Stimulated activated CD4-positive, alpha-beta T cell treated with anti-CD3 and anti-CD28 coated beads, Interleukin-1b, Interleukin-23, amount 100 ng/mL, for 1 hour (primary cell): ENCODE measurements around the gene PNPLA5.
"Not testable (repeated sequence)": the region's sequence is repeated elsewhere in the genome, so short reads cannot be mapped to it uniquely, and the experiment has no call there.

ENCODE experiments used
- DNase-seq, 2 donors: peaks; one replicate each; pipeline ENCODE4 v3.0.0-alpha.2; 2020; ENCODE audit warnings: low read depth in 2 of 2

The PNPLA5 gene, protein sequence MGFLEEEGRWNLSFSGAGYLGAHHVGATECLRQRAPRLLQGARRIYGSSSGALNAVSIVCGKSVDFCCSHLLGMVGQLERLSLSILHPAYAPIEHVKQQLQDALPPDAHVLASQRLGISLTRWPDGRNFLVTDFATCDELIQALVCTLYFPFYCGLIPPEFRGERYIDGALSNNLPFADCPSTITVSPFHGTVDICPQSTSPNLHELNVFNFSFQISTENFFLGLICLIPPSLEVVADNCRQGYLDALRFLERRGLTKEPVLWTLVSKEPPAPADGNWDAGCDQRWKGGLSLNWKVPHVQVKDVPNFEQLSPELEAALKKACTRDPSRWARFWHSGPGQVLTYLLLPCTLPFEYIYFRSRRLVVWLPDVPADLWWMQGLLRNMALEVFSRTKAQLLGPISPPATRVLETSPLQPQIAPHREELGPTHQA

DNA sequence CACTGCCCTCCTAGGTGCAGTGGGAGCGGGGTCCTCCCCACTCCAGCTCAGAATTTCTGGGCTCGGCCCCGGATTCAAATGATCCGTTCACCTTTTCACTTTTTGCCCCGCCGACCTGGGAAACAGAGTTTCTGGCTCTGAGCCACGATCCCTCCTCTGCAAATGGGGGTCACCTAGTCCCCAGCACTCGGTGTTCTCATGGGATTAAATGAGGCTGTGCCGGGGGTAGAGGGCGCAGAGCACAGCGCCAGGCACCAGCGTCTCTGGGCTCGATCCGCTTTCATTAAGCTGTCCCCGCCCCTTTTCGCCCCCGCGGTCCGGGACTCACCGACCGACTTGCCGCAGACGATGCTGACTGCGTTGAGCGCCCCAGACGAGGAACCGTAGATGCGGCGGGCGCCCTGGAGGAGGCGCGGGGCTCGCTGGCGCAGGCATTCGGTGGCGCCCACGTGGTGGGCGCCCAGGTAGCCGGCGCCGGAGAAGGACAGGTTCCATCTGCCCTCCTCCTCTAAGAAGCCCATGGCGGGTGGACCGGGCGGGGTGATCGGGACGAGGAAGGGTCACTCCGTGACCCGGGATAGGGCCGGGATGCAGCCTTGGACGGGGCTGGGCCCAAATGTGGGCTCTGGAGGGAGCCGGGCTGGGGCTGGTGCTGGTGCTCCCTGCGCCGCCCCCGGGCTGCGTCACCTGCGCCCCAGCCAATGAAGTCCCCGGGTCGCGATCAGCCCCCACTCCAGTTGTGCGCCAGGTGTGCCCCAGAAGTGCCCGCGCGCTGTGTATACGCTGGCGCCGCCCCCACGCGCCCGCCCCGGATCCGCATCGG is at the start of gene PNPLA5:
PNPLA5 (minus strand) TSS at position 654 of the 823 bp plus-strand sequence; CDS start at position 521, 133 bp downstream.
- no peak for DNase-seq

DNA sequence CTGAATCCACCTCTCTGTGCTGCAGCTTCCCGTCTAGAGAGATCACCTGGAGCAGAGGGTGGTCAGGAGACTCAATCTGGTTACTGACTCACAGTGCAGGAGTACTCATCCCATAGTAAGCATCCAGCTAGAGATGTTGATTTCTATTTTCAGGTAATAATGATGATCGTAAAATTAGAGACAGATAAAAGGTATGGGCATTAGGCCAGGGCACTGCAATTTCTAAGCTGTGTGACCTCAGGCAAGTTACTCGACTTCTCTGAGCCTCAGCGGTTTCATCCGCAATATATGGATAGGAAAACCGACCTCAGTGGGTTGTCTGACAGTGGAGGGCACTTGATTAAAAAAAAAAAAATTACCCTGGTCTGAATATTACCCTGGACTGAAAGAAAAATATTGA is 49.6 kb upstream of the PNPLA5 start:
- no peak for DNase-seq

DNA sequence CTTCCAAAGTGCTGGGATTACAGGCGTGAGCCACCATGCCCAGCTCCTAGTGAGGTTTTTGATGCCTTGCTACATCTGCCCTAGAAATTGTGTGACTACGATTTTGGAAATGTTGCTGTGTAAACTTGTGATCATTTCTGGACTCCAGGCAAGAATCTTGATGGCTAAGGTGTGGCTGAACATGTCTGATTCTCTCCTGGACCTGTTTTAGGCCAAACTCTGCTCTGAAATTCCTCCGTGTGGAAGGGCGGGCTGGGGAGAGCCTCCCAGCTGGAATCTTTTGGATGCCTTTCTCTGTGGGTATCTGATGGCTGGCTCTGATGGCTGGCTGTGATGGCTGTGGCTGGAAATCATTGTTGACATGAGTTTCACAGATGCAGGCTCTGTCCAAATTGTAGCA is 40.0 kb upstream of the PNPLA5 start:
- no peak for DNase-seq

DNA sequence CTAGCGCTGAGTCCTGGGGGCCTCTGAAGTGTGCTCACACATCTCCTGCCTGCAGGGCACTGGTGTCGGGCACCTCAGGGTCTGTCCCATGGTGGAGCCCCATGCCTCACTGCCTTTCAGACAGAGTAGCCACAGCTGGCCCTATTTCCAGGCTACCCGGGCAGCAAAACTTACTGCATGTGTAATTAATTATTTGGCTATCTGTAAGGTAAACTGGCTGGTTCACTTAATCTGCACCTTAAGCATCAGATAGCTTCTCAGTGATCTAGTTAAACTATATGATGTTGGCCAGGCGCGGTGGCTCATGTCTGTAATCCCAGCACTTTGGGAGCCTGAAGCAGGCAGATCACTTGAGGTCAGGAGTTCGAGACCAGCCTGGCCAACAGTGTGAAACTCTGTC is 37.1 kb upstream of the PNPLA5 start:
- no peak for DNase-seq

DNA sequence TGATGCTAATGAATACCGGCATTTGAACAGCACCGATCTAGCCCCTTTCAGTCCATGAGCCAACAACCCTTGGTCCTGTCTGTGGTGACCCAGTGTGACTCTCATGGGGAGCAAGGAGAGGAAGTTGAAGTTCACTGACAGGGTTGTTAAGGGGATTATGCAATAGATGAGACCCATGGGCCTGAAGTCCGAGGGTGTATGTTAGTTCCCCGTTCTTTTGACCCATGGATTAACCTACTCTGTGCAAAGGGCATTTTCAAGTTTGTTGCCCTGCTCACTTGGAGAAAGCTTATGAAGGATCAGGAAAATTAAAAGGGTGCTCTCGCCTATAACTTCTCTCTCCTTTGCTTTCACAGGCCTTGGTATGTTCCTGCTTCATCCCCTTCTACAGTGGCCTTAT is 36.7 kb upstream of the PNPLA5 start:
- no peak for DNase-seq

DNA sequence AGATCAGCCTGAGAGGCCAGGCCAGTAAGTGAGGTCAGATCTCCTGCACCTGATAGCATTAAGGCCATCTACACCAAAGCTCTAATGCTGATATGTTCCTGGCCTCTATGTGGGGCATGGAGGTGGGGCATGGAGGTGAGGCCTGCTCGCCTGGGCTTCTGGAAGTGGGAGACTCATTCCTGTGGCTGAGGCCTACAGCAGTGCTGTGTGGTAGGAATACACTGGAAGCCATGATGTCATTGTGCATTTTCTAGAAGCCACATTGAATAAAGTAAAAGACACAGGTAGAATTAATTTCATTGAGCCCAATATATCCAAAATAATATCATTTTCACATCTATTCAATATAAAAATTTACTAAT is 34.5 kb upstream of the PNPLA5 start:
- DNase-seq = no peak

DNA sequence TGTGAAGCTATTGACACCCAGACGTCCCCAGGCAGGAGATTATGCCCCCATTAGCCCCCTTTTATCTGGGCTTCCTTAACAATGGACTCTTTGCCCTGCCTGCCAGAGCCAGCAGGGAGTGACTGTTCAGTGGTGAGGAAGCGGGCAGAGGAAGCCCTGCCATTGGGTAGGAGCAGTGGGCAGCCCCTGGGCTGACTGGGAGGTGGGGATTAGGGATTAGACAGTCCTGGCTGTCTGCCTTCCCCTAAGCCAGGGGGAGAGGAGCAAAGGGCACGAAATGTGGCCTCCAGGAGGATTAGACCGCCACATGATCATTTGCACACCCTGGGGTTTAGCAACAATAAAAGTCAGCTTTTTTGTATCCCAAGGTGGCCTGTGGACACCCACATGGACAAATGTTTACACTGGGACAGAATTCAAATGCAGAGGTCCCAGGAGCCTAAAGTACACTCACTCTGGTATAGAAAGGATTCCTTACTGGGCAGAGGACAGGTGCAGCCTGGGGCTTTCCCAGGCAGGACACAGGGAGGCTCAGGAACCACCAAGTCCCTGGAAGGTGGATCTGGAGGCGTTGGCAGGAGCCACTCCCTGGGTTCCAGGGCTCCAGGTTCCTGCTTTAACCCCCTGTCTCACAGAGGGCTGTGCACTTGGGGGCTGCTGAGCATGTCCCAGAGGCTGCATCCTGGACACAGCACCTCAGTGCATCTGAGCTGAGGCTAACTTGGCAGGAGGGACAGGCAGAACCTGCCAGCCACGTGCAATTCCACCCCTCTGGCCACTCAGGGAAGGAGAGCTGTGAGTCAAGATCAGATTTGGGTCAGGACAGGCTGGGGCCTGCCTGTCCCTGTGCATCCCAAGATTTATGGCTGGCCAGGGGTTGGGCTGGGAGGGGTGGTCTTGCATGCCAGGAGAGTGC is 33.9 kb upstream of the PNPLA5 start:
- DNase-seq = no peak

DNA sequence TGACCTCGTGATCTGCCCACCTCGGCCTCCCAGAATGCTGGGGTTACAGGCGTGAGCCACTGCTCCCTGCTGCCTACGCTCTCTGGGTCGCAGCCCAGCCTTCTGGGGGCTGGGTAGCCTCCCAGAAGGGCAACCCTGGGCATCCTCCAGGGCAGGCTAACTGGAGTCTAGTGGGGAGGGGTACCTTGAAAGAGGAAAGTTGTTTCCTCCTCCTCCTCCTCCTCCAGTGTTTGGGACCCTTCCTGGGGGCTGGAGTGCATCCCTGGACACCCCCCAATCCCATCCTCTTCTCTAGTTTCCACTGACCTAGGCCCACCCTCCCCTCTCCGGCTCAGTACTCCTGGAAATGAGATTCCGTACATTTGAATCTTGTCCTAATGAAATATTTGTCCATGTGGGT is 33.1 kb upstream of the PNPLA5 start:
- no peak for DNase-seq

DNA sequence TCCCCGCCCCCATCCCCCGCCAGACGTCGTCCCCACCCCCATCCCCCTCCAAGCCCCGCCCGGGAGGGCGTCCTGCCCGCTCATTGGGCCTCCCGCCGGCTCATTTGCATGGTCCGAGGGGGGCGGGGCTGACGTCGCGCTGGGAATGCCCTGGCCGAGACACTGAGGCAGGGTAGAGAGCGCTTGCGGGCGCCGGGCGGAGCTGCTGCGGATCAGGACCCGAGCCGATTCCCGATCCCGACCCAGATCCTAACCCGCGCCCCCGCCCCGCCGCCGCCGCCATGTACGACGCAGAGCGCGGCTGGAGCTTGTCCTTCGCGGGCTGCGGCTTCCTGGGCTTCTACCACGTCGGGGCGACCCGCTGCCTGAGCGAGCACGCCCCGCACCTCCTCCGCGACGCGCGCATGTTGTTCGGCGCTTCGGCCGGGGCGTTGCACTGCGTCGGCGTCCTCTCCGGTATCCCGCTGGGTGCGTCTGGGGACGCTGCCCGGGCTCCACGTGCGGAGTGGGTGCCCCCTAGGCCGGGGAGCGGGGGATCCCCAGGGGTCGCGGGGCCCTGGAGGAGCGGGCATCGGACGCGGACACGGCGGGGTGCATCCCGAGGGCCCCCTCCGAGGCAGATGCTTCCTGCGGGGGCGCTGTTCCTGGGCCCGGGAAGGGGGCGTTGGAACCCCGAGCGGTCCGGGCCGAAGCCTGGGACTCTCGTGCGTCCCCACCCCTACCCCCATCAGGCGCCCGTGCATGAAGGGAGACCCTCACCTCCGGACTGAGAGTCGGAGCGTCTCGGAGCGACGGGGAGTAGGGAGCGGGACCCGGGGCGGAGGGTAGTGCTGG is 32.0 kb upstream of the PNPLA5 start, which contains the start of gene PNPLA3:
PNPLA3 (plus strand) TSS at position 175 of the 834 bp plus-strand sequence; CDS start at position 282, 107 bp downstream.
- peak; percentile 28 to 72 for DNase-seq

DNA sequence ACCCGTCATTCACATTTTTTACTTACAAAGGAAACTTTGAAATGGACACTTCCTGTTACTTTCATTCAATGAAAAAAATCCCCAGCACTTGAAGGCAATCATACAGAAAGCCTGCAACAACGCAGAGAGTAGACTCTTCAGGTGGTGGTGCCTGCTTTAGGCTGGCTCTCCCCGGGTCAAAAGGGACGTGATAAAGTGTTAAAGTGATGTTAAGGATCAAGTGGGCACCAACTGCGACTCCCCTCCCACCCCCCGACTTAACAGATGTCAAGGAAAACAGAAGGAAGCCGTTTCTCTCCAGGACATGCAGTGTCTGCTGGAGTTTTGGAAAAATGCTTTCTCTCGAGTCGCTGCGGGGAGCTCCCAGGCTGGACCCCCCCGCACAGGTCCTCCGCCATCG is 31.4 kb upstream of the PNPLA5 start:
- no peak for DNase-seq

DNA sequence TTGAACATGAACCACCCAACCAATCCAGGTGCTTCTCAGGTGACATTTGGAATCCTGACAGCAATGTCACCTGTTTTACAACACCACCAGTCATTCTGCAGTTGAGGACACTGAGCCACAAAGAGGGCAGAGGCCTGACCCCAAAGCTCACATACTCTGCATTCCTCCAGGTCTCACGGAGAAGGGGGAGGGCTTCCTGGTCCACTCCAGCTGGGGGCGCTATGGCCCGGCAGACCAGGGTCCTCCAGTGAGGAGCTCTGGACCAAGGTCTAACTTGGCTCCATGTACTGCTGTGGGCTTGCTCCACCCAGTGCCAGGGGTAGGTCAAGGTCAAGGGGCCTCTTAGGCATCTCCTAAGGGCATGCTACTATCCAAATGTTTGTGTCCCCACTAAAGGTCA is 30.3 kb upstream of the PNPLA5 start:
- no peak for DNase-seq

DNA sequence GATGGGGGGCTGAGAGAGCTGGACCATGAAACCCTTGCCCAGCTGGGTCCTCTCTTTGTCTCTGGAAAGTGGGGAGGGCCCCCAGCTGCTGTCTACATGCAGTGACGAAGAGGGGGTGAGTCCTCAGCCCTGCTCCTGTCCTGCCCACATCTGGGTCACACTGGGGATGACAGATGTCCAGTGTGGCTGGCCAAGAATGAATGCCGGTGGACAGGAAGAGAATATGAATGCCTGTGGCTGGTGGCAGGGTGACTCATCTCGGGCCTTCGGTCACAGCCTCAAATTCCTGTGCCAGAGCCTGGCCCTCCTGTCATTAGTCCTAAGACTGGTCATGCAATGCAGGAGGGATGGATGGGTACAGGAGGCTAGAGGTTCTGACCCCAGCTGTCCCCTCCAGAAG is 29.6 kb upstream of the PNPLA5 start:
- no peak for DNase-seq

DNA sequence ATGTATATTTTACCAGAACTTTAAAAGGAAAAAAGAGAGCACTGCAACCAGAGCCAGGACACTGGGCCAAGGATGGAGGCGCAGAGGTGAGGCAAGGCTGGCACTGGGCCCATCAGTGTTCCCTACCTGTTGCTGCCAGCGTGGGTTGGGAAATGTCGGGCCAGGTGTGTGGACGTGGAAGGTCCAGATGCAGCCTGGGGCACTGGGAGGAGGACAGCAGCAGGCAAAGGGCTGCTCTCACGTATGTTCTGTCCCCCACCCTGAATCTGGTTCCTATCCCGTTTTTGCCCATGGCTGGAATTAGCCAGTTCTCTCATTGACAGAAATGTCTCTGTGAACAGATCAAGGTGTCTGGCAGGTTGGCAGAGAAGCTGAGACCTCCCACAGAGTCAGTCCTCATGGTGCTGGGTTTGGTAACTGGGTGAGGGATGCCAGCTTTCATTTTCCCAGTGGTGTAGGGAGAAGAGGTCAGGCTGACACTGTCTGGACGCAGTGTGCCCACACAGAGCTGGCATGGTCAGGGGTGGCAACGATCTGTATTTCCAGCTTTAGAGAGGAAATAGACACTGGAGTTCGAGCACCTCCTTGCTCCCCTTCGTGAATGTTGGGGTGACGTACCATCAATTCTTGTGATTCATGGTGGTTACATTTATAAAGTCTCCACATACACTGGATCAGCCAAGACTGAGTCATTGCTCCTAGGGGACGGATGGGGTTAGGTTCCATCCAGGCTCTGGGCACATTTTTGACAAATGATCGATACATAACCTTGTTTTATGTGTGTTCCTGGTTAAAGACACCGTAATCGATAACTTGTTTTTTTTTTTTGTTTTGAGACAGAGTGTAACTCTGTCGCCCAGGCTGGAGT is 27.5 kb upstream of the PNPLA5 start:
- DNase-seq = no peak

DNA sequence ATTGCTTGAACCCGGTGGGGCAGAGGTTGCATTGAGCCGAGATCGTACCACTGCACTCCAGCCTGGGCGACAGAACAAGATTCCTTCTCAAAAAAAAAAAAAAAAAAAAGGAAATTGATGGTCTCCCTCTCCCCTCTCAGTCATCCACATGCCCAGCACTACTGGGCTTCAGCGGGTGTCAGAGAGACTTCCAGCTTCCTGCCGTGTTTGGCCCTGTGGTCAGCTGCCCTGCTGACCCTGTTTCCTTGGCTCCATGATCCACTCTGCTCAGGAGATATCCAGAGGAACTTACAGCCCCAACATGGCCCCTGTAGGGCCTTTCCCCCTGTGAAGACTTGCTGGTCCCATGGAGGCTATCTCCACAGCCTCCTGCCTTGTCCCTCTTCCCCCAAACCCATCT is 25.7 kb upstream of the PNPLA5 start:
- no peak for DNase-seq

DNA sequence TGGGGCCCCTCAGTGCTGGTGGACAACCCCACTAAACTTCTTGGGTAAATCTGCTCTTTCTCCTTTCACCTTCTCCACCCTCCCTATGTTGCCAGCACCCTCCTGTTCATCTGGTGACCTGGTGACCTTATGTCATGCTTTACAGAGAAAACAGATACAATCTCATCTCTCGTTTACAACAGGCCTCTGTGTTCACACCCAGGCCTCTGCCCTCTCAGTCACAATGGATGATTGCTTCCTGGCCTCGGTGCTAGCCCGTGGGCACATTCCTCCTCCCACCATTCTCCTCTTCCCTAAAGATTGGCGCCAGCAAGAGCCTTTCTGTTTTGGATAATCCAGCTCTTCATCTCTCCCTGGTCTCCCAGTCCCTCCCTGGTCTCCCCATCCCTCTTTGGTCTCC is 19.5 kb upstream of the PNPLA5 start:
- DNase-seq = no peak

DNA sequence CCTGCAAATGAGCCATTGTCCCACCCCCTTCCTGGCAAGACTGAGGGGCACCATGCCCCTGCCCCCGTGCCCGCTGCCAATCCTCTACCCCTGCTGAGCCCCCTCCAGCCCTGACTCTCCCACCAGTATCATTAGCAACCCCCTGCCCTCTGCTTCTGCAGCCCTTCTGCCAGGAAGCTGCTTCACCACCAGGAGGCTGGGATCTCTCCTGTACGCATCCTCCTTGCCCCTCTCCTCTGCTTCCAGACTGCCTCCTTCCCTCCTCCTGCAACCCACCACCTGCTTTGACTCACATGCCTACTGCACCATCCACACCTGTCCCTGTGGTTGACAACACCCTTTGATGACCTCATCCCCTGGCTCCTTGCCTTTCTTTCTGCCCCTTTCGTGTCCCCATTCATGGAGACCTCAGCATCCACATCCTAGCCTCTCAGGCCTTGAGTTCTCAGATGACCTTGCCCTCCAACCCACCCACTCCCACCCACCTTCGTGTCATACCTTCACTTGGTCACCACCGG is 18.4 kb upstream of the PNPLA5 start:
- DNase-seq = no peak

DNA sequence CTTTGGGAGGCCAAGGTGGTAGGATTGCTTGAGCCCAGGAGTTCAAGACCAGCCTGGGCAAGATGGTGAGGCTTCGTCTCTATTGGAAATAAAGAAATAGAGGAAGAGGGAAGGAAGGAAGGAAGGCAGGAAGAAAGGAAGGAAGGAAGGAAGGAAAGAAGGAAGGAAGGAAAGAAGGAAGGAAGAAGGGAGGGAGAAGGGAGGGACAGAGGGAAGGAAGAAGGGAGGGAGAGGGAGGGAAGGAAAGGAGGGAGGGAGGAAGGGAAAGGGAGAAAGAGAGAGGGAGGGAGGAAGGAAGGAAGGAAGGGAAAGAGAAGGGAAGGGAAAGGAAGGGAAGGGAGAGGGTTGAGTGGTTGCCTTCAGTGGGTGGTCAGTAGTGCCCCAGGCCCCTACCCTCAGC is 17.9 kb upstream of the PNPLA5 start:
- no peak for DNase-seq

DNA sequence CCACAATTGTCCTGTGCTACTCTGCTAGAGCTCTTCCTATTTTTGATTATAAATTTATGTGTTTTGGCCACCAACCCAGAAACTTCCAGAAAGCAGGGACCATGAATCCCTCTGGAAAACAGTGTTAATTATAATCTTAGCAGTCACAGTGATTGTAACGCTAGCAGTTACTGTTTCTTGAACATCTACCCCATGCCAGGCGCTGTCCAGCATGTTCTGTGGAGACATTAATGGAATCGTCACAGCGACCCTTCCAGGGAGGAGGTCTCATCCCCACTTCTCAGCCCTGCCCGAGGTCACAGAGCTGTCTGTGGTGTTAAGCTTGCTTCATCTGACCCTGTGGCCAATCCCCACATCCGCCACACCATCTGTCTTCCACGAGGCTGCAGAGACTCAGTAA is 13.9 kb upstream of the PNPLA5 start:
- no peak for DNase-seq

DNA sequence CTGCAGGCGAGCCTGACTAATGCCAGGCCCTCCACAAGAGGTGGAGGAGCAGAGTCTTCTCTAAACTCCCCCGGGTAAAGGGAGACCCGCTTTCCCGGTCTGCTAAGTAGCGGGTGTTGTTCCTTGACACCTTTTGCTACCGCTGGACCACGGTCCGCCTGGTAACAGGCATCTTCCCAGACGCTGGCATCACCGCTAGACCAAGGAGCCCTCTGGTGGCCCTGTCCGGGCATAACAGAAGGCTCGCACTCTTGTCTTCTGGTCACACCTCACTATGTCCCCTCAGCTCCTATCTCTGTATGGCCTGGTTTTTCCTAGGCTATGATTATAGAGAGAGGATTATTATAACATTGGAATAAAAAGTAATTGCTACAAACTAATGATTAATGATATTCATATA is 12.6 kb upstream of the PNPLA5 start:
- DNase-seq = not testable (repeated sequence)

DNA sequence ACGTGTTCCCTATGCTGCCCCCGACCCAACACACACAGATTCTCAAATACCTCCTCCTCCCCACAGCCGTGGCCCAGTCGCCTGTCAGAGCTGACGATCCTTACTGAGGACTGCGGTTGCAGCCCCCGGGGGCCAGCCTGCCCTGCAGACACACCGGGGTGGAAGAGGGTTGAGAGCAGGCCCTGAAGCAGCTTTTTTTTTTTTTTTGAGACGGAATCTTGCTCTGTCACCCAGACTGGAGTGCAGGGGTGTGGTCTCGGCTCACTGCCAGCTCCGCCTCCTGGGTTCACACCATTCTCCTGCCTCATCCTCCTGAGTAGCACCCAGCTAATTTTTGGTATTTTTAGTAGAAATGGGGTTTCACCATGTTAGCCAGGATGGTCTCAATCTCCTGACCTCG is 11.2 kb upstream of the PNPLA5 start:
- DNase-seq = not testable (repeated sequence)
